ENCODE results near the gene NF1.

DNA sequence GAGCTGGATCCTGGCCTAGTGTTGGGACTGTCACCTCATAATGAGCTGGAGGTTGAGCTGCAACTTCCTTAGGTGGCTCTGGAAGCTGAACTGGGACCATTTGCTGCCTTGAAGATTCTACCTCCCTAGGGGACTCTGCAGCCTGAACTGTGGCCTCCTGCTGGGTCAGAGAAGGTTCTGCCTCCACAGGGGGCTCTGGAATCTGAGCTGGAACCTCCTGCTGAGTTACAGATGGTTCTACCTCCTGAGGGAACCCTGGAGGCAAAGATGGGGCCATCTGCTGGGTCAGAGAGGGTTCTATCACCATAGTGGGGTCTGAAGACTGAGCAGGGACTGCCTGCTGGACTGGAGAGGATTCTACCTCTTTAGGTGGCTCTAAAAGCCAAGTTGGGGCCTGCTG, 46.6 kb upstream of the NF1 start:
- TF ChIP-seq, protein P1, sequence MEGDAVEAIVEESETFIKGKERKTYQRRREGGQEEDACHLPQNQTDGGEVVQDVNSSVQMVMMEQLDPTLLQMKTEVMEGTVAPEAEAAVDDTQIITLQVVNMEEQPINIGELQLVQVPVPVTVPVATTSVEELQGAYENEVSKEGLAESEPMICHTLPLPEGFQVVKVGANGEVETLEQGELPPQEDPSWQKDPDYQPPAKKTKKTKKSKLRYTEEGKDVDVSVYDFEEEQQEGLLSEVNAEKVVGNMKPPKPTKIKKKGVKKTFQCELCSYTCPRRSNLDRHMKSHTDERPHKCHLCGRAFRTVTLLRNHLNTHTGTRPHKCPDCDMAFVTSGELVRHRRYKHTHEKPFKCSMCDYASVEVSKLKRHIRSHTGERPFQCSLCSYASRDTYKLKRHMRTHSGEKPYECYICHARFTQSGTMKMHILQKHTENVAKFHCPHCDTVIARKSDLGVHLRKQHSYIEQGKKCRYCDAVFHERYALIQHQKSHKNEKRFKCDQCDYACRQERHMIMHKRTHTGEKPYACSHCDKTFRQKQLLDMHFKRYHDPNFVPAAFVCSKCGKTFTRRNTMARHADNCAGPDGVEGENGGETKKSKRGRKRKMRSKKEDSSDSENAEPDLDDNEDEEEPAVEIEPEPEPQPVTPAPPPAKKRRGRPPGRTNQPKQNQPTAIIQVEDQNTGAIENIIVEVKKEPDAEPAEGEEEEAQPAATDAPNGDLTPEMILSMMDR (IDR thresholded peaks at IDR 0.05; ENCODE audit: poor library complexity): no peak
- no peak for TF ChIP-seq EZH2 (IDR thresholded peaks at IDR 0.05; ENCODE audit: borderline replicate concordance)
